Kidney epithelial cell (primary cell): ENCODE results near the gene ELOF1. TPM values are rescaled to one million over a fixed set of nuclear protein-coding genes. Genes with fewer than 3 reads are reported as not detected.
"Not testable (repeated sequence)": the region's sequence is repeated elsewhere in the genome, so short reads cannot be mapped to it uniquely, and the experiment has no call there.

Experiments
- DNase-seq: peaks from one replicate; pipeline ENCODE4 v3.0.0-alpha.2; 2010; ENCODE audit warnings: low read depth
- H3K27me3 ChIP-seq: 2 replicates; pipeline ENCODE4 v1.6.0; 2011; ENCODE audit warnings: low read length; ENCODE audit not compliant: control insufficient read depth, insufficient read depth
- H3K36me3 ChIP-seq: 2 replicates; pipeline ENCODE4 v1.5.1; 2011; ENCODE audit warnings: low read length; ENCODE audit not compliant: control insufficient read depth, insufficient read depth
- H3K4me3 ChIP-seq: 2 replicates; pipeline ENCODE4 v1.5.1; 2011; ENCODE audit warnings: low read depth, mild to moderate bottlenecking, control low read depth, low read length
- total RNA-seq: library from RNA; depleted of rRNA; stranded (reverse); fragments of >200 nt; gene quantifications from 2 replicates; pipeline ENCODE4 v1.2.3, GENCODE V29; 2015
- TF ChIP-seq, protein P1 (sequence below): IDR thresholded peaks from 2 replicates; pipeline ENCODE4 v1.5.1; 2011; ENCODE audit warnings: mild to moderate bottlenecking, moderate library complexity, low read length, control low read depth, inconsistent platforms; ENCODE audit not compliant: insufficient read depth, poor library complexity, severe bottlenecking

The ELOF1 gene
- total RNA-seq, 1 donor from 2014 or later = 69.6 TPM

- TF ChIP-seq, protein P1, sequence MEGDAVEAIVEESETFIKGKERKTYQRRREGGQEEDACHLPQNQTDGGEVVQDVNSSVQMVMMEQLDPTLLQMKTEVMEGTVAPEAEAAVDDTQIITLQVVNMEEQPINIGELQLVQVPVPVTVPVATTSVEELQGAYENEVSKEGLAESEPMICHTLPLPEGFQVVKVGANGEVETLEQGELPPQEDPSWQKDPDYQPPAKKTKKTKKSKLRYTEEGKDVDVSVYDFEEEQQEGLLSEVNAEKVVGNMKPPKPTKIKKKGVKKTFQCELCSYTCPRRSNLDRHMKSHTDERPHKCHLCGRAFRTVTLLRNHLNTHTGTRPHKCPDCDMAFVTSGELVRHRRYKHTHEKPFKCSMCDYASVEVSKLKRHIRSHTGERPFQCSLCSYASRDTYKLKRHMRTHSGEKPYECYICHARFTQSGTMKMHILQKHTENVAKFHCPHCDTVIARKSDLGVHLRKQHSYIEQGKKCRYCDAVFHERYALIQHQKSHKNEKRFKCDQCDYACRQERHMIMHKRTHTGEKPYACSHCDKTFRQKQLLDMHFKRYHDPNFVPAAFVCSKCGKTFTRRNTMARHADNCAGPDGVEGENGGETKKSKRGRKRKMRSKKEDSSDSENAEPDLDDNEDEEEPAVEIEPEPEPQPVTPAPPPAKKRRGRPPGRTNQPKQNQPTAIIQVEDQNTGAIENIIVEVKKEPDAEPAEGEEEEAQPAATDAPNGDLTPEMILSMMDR = no peak
These were observed 21.1 kb upstream of the ELOF1 start for GRCh38 chr19:11580116-11580515.

DNA sequence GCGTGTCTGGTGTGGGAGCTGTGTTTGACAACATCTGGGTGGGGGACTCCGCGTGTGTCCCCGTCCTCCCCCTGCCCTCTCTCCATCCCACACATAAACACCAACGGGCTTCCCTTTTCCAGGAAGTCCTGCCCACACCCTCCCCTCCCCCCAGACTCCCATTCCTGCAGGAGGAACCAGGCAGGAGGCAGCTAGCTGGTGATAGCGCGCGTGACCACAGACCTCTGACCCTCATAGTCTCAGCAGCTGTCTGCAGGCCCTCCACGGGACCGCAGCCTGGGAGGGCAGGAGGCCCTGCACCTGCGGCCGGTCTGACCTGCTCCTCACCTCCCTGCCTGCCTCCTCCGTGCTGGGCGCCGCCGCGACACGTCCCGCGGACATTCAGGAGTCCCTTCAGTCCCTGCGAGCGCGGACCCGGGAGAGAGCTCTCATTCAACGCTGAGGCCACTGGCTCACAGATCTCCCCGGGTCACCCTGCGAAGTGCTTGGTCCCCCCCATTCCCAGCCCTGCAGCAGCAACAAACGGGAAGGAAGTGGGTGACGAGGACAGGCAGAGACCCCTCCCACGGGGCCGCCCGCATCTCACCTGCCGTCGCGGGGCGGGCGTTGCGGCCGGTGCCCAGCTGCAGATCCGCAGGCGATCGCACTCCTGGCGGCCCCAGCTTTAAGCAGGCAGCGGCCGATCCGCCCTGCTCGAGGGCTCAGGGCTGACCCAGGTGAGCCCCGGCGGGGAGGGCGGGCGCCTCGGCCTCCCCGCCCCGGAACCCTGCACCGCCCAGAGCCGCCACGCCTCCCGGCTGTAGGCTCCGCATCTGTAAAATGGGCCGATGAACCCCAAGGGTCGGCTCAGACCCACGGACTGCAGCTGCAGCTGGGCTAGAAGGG is 19.5 kb upstream of the ELOF1 start:
- Histone ChIP-seq H3K36me3 (no peaks in the 10 kb centered on the region), H3K4me3 (peak overlapping the region; percentile 28), H3K27me3 (peaks cover 3% of the 10 kb centered on the region)
- TF ChIP-seq, protein P1 = no peak
- DNase-seq = no peak

More at GRCh38 chr19:11580116-11580515, 21.1 kb upstream of the ELOF1 start:
- peaks cover 3% of the 10 kb centered on the region for H3K27me3 ChIP-seq
- DNase-seq = no peak
- H3K36me3 ChIP-seq = no peaks in the 10 kb centered on the region
- no peak overlapping the region for H3K4me3 ChIP-seq

DNA sequence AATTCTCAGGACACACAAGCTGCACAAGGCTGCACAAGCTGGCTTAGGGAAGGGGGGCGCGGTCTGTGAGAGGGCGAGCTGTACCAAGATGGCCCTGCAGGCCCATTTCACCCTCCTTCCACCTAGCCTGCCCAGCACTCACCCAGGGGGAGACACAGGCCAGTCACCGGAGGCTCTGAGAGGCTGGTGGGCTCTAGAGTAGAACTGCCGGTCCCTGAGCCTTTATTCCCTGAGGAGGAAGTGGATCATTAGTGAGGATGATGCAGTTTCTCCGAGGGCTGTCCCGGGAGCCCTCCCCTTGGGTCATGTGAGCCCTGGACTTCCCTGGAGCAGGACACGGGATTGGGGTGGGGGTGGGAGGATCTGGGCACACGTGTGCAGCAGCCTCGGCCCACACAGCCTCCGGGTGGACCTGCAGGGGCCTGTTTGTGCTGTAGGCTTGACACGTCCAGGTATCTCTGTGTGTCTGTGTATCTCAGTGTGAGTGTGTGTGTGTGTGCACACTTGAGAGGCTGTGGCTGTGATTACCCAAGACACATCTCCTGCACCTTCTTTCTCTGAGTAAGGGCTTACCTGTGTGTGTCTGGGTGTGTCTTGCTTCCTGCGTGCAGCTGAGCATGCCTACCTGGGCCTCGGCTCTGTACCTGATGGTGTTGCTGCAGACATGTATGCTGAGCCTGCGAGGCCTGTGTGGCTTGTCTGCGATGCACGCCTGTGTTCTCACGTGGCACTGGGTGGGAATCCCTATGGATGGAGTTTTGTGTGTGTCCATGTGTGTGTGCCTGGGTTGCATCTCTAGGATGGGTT is 18.6 kb upstream of the ELOF1 start, which contains the start of gene ACP5:
TSS of gene ACP5 (minus strand) at position 195 of the 807 bp plus-strand sequence. CDS start 328 bp downstream, outside the sequence.
- no peak for DNase-seq
- H3K4me3 ChIP-seq = peak within 1 kb of the TSS; percentile 28
- no peaks in the 10 kb centered on the region for H3K36me3 ChIP-seq
- H3K27me3 ChIP-seq = peaks cover 3% of the 10 kb centered on the region
- TF ChIP-seq, protein P1 = no peak

DNA sequence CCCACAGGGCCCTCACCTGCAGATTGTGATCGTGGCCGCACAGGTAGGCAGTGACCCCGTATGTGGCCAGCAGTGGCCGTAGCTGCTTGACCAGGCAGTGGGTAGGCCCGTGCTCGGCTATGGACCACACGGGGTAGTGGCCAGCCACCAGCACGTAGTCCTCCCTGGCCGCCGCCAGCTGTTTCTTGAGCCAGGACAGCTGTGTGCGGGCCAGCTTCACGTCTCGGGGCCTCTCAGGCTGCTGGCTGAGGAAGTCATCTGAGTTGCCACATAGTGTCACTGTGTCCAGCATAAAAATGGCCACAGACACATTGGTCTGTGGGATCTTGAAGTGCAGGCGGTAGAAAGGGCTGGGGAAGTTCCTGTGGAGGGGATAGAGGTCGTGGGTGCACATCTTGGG is 17.2 kb upstream of the ELOF1 start:
- TF ChIP-seq, protein P1 = no peak
- no peak for DNase-seq
- Histone ChIP-seq H3K36me3 (no peaks in the 10 kb centered on the region), H3K4me3 (no peak overlapping the region), H3K27me3 (peaks cover 3% of the 10 kb centered on the region)

GRCh38 chr19:11574689-11575088 is 15.7 kb upstream of the ELOF1 start:
- H3K36me3 ChIP-seq = no peaks in the 10 kb centered on the region
- TF ChIP-seq, protein P1 = no peak
- H3K4me3 ChIP-seq = no peak overlapping the region

GRCh38 chr19:11573763-11574162 is 14.7 kb upstream of the ELOF1 start:
- H3K27me3 ChIP-seq, H3K36me3 ChIP-seq, H3K4me3 ChIP-seq, DNase-seq: not testable (repeated sequence)

More at GRCh38 chr19:11574689-11575088, 15.7 kb upstream of the ELOF1 start:
- peaks cover 3% of the 10 kb centered on the region for H3K27me3 ChIP-seq
- DNase-seq = no peak

- DNase-seq, H3K27me3 ChIP-seq, H3K36me3 ChIP-seq, H3K4me3 ChIP-seq: not testable (repeated sequence)
These were observed 14.3 kb upstream of the ELOF1 start for GRCh38 chr19:11573354-11573753.
